SU-DHL-6 (cell line): ENCODE measurements around the gene DIS3L2.

Experiments
- H2AFZ ChIP-seq: fragments of 200-600 bp; sonication (generic); 2 replicates; pipeline ENCODE4 v1.6.1; 2014; ENCODE audit warnings: low read depth, mild to moderate bottlenecking, moderate library complexity, mixed read lengths, antibody characterized with exemption, low read length; ENCODE audit not compliant: severe bottlenecking
- H3F3A ChIP-seq: fragments of 200-600 bp; shearing (Covaris generic); 2 replicates; pipeline ENCODE4 v1.6.0; 2016; ENCODE audit warnings: antibody characterized with exemption, mild to moderate bottlenecking; ENCODE audit not compliant: insufficient read depth
- H3K27ac ChIP-seq: fragments of 200-600 bp; sonication (generic); 2 replicates; pipeline ENCODE4 v1.5.1; 2016; ENCODE audit warnings: low read depth, mild to moderate bottlenecking, low read length, moderate library complexity, mixed read lengths
- H3K27me3 ChIP-seq: fragments of 200-600 bp; sonication (generic), shearing (Covaris generic); 2 replicates; pipeline ENCODE4 v1.6.0; 2014; ENCODE audit warnings: mild to moderate bottlenecking, low read length
- H3K36me3 ChIP-seq: fragments of 200-600 bp; sonication (generic); 2 replicates; pipeline ENCODE4 v1.6.1; 2014; ENCODE audit warnings: mild to moderate bottlenecking, low read length, mixed read lengths
- H3K4me2 ChIP-seq: fragments of 300-600, 200-600 bp; shearing (Covaris generic), sonication (generic); 2 replicates; pipeline ENCODE4 v1.6.0; 2014; ENCODE audit warnings: low read length, low read depth, mild to moderate bottlenecking; ENCODE audit not compliant: poor library complexity, severe bottlenecking
- H3K4me3 ChIP-seq: fragments of 200-600 bp; sonication (generic); 2 replicates; pipeline ENCODE4 v1.5.1; 2014; ENCODE audit warnings: antibody characterized with exemption, low read length, mild to moderate bottlenecking, mixed read lengths; ENCODE audit not compliant: insufficient read depth, poor library complexity, severe bottlenecking
- H3K79me2 ChIP-seq: fragments of 200-600 bp; sonication (generic); 2 replicates; pipeline ENCODE4 v1.6.1; 2014; ENCODE audit warnings: mild to moderate bottlenecking, low read length, moderate library complexity; ENCODE audit not compliant: insufficient read depth
- H3K9ac ChIP-seq: fragments of 200-600 bp; sonication (generic); 2 replicates; pipeline ENCODE4 v1.7.0; 2014; ENCODE audit warnings: mild to moderate bottlenecking, low read length
- H3K9me2 ChIP-seq: fragments of 200-600 bp; sonication (generic); replicated peaks from 2 replicates; pipeline ENCODE4 v1.6.1; 2014; ENCODE audit warnings: low read length; ENCODE audit not compliant: insufficient read depth
- H3K9me3 ChIP-seq: fragments of 200-600 bp; sonication (generic); 2 replicates; pipeline ENCODE4 v1.6.1; 2014; ENCODE audit warnings: low read length, mixed read lengths; ENCODE audit not compliant: insufficient read depth
- H4K20me1 ChIP-seq: fragments of 200-600 bp; sonication (generic); 2 replicates; pipeline ENCODE4 v1.6.1; 2014; ENCODE audit warnings: low read depth, mild to moderate bottlenecking, antibody characterized with exemption, low read length, moderate library complexity, mixed read lengths
- CTCF ChIP-seq: fragments of 200-600 bp; sonication (generic); IDR thresholded peaks from one replicate; pipeline ENCODE4 v1.5.1; 2017; ENCODE audit warnings: antibody characterized with exemption, mild to moderate bottlenecking, low read length, moderate library complexity; ENCODE audit not compliant: insufficient read depth, poor library complexity, severe bottlenecking
- EZH2phosphoT487 ChIP-seq: fragments of 200-600 bp; sonication (generic), shearing (Covaris generic); conservative IDR thresholded peaks from 2 replicates; pipeline ENCODE4 v1.6.1; 2018; ENCODE audit warnings: mild to moderate bottlenecking, antibody characterized with exemption, low read length, moderate library complexity, mixed read lengths

Gene DIS3L2

GRCh38 chr2:231918501-231919330, 42.8 kb upstream of the DIS3L2 start:
- Histone ChIP-seq H3K9me3 (no peaks in the 10 kb centered on the region), H4K20me1 (no peaks in the 10 kb centered on the region), H3K9ac (no peak overlapping the region), H3K9me2 (no peaks in the 10 kb centered on the region), H3K79me2 (no peaks in the 10 kb centered on the region), H3K4me3 (no peak overlapping the region), H3F3A (no peaks in the 10 kb centered on the region), H2AFZ (no peak overlapping the region), H3K36me3 (no peaks in the 10 kb centered on the region), H3K4me2 (no peak overlapping the region), H3K27me3 (no peaks in the 10 kb centered on the region), H3K27ac (no peak overlapping the region)
- TF ChIP-seq EZH2phosphoT487 = no peak
- TF ChIP-seq CTCF = no peak

GRCh38 chr2:231919341-231920035, 42.0 kb upstream of the DIS3L2 start:
- no peaks in the 10 kb centered on the region for H3F3A ChIP-seq
- H3K79me2 ChIP-seq = no peaks in the 10 kb centered on the region
- H3K9ac ChIP-seq = no peak overlapping the region
- H3K4me2 ChIP-seq = no peak overlapping the region
- no peaks in the 10 kb centered on the region for H3K9me2 ChIP-seq
- H3K27me3 ChIP-seq = no peaks in the 10 kb centered on the region
- H2AFZ ChIP-seq = no peak overlapping the region
- TF ChIP-seq CTCF (no peak), EZH2phosphoT487 (no peak)
- H3K27ac ChIP-seq = no peak overlapping the region
- no peaks in the 10 kb centered on the region for H3K9me3 ChIP-seq
- no peaks in the 10 kb centered on the region for H4K20me1 ChIP-seq
- H3K4me3 ChIP-seq = no peak overlapping the region
- H3K36me3 ChIP-seq = no peaks in the 10 kb centered on the region

- TF ChIP-seq CTCF (no peak), EZH2phosphoT487 (no peak)
- no peak overlapping the region for H3K27ac ChIP-seq
- no peak overlapping the region for H3K9ac ChIP-seq
- H3K27me3 ChIP-seq = no peaks in the 10 kb centered on the region
- no peaks in the 10 kb centered on the region for H3K9me2 ChIP-seq
- H2AFZ ChIP-seq = no peak overlapping the region
- H3K4me2 ChIP-seq = no peak overlapping the region
- no peaks in the 10 kb centered on the region for H3F3A ChIP-seq
- no peaks in the 10 kb centered on the region for H3K9me3 ChIP-seq
- H3K79me2 ChIP-seq = no peaks in the 10 kb centered on the region
- no peak overlapping the region for H3K4me3 ChIP-seq
- H4K20me1 ChIP-seq = no peaks in the 10 kb centered on the region
- H3K36me3 ChIP-seq = no peaks in the 10 kb centered on the region
Measured at GRCh38 chr2:231920366-231920765, 41.1 kb upstream of the DIS3L2 start.
